Sciatic nerve (tissue), 2 donors: ENCODE results near the gene HECW1. TPM values are rescaled to one million over a fixed set of nuclear protein-coding genes. Genes with fewer than 3 reads are reported as not detected.
"Not testable (repeated sequence)": the region's sequence is repeated elsewhere in the genome, so short reads cannot be mapped to it uniquely, and the experiment has no call there.

Source experiments
- ATAC-seq: fragments of 200-7000 bp; cut with Tn5 transposase; one replicate; pipeline ENCODE4 v1.9.1; 2020; ENCODE audit warnings: mild to moderate bottlenecking, moderate library complexity
- DNase-seq: peaks from one replicate; pipeline ENCODE4 v3.0.0-alpha.2; 2020; ENCODE audit warnings: low spot score
- intact Hi-C: fragments of 100-400 bp; cut with DNase I; formaldehyde crosslinking; loops from one replicate; pipeline ENCODE4 v1.14.2; 2022
- total RNA-seq: library from RNA; stranded (reverse); fragmentation: NEBNext Ultra II Directional; extraction: Animal tissue kit (Norgen Biotek cat#: 25700); gene quantifications from one replicate; pipeline ENCODE4 v1.2.1, GENCODE V29; 2021
- donor health status: DM: no; HTN: no; CAD: no.
- donor health status: DM: no; HTN: no; CAD: no.

The HECW1 gene
- total RNA-seq, 1 donor from 2014 or later, result 4.8 TPM

GRCh38 chr7:43465581-43466554 lies 353.4 kb downstream of the HECW1 start:
- no peak for ATAC-seq
- intact Hi-C loops, result no loop called here
- no peak for DNase-seq

- intact Hi-C loops, result no loop called here
- DNase-seq (no peak), ATAC-seq (no peak)
These were observed 355.0 kb downstream of the HECW1 start for GRCh38 chr7:43467406-43467805.

GRCh38 chr7:43467846-43468245 lies 355.4 kb downstream of the HECW1 start:
- ATAC-seq (no peak), DNase-seq (no peak)
- intact Hi-C loops, result no loop called here

- DNase-seq (no peak), ATAC-seq (no peak)
- intact Hi-C loops, result no loop called here
These were observed 356.6 kb downstream of the HECW1 start for GRCh38 chr7:43469051-43469450.

GRCh38 chr7:43470110-43470509 lies 357.7 kb downstream of the HECW1 start:
- ATAC-seq (no peak), DNase-seq (no peak)
- intact Hi-C loops, result no loop called here

GRCh38 chr7:43475983-43476382 lies 363.5 kb downstream of the HECW1 start:
- ATAC-seq, result no peak
- intact Hi-C loops, result no loop called here
- no peak for DNase-seq

GRCh38 chr7:43476896-43477295 lies 364.4 kb downstream of the HECW1 start:
- ATAC-seq (no peak), DNase-seq (no peak)
- intact Hi-C loops, result no loop called here

GRCh38 chr7:43479042-43479441 lies 366.6 kb downstream of the HECW1 start:
- intact Hi-C loops, result no loop called here
- DNase-seq (no peak), ATAC-seq (no peak)

- DNase-seq, result no peak
- ATAC-seq, result no peak
- intact Hi-C loops, result no loop called here
These were observed 367.1 kb downstream of the HECW1 start for GRCh38 chr7:43479543-43479942.

GRCh38 chr7:43480581-43480980 lies 368.1 kb downstream of the HECW1 start:
- DNase-seq (no peak), ATAC-seq (no peak)
- intact Hi-C loops, result no loop called here

GRCh38 chr7:43481902-43482678 lies 369.6 kb downstream of the HECW1 start:
- ATAC-seq (no peak), DNase-seq (no peak)
- intact Hi-C loops, result no loop called here

- DNase-seq (no peak), ATAC-seq (no peak)
- intact Hi-C loops, result no loop called here
These were observed 370.3 kb downstream of the HECW1 start for GRCh38 chr7:43482679-43483252.

- no peak for DNase-seq
- no peak for ATAC-seq
- intact Hi-C loops, result no loop called here
These were observed 372.4 kb downstream of the HECW1 start for GRCh38 chr7:43484678-43485395.

- no peak for ATAC-seq
- intact Hi-C loops, result no loop called here
- DNase-seq, result no peak
These were observed 373.1 kb downstream of the HECW1 start for GRCh38 chr7:43485580-43485979.

GRCh38 chr7:43486008-43486407 lies 373.6 kb downstream of the HECW1 start:
- DNase-seq, intact Hi-C loops, ATAC-seq: not testable (repeated sequence)

GRCh38 chr7:43486634-43487033 lies 374.2 kb downstream of the HECW1 start:
- intact Hi-C loops, result no loop called here
- no peak for ATAC-seq
- no peak for DNase-seq

- intact Hi-C loops, result no loop called here
- DNase-seq (no peak), ATAC-seq (no peak)
These were observed 375.3 kb downstream of the HECW1 start for GRCh38 chr7:43487731-43488073.

GRCh38 chr7:43489257-43489656 lies 376.8 kb downstream of the HECW1 start:
- DNase-seq, result no peak
- intact Hi-C loops, result no loop called here
- ATAC-seq, result no peak

- intact Hi-C loops, result no loop called here
- ATAC-seq (peak; percentile 65), DNase-seq (no peak)
These were observed 377.6 kb downstream of the HECW1 start for GRCh38 chr7:43490016-43490415.
